KMS-11 (cell line): Measurements from ENCODE around the gene MFF.

Source experiments
- H2AFZ ChIP-seq: fragments of 200-600 bp; sonication (generic); 2 replicates; pipeline ENCODE4 v1.6.1; 2016; ENCODE audit warnings: antibody characterized with exemption, mixed run types, low read depth
- H3K27ac ChIP-seq: fragments of 200-600 bp; sonication (generic); 2 replicates; pipeline ENCODE4 v1.6.1; 2016; ENCODE audit warnings: mild to moderate bottlenecking, mixed run types
- H3K27me3 ChIP-seq: fragments of 200-600 bp; sonication (generic); 2 replicates; pipeline ENCODE4 v1.6.1; 2017; ENCODE audit warnings: mild to moderate bottlenecking, low read depth, mixed run types, moderate library complexity; ENCODE audit not compliant: insufficient read depth
- H3K36me3 ChIP-seq: fragments of 200-600 bp; sonication (generic); 2 replicates; pipeline ENCODE4 v1.6.1; 2017; ENCODE audit warnings: mild to moderate bottlenecking, mixed run types; ENCODE audit not compliant: insufficient read depth
- H3K4me1 ChIP-seq: fragments of 200-600 bp; sonication (generic); 2 replicates; pipeline ENCODE4 v1.6.1; 2016; ENCODE audit warnings: mild to moderate bottlenecking, low read depth, mixed run types; ENCODE audit not compliant: poor library complexity, severe bottlenecking
- H3K4me2 ChIP-seq: fragments of 200-600 bp; sonication (generic); 2 replicates; pipeline ENCODE4 v1.7.0; 2016; ENCODE audit warnings: mild to moderate bottlenecking, mixed run types
- H3K4me3 ChIP-seq: fragments of 200-600 bp; sonication (generic); IDR thresholded peaks from 2 replicates; pipeline ENCODE4 v1.6.1; 2017; ENCODE audit warnings: low read depth, low read length, mixed read lengths; ENCODE audit not compliant: insufficient read depth
- H3K79me2 ChIP-seq: fragments of 200-600 bp; sonication (generic); 2 replicates; pipeline ENCODE4 v1.6.1; 2016; ENCODE audit warnings: low read depth, mixed run types; ENCODE audit not compliant: insufficient read depth
- H3K9ac ChIP-seq: fragments of 200-600 bp; sonication (generic); 2 replicates; pipeline ENCODE4 v1.6.1; 2016; ENCODE audit warnings: mild to moderate bottlenecking, mixed run types
- H4K20me1 ChIP-seq: fragments of 200-600 bp; sonication (generic); 2 replicates; pipeline ENCODE4 v1.6.1; 2016; ENCODE audit warnings: mild to moderate bottlenecking, mixed run types; ENCODE audit not compliant: insufficient read depth
- TF ChIP-seq, protein P1 (sequence below): fragments of 200-600 bp; sonication (generic); conservative IDR thresholded peaks from 2 replicates; pipeline ENCODE4 v1.6.1; 2017; ENCODE audit warnings: low read depth, mild to moderate bottlenecking, antibody characterized with exemption, low read length, moderate library complexity, mixed read lengths

MFF gene

DNA sequence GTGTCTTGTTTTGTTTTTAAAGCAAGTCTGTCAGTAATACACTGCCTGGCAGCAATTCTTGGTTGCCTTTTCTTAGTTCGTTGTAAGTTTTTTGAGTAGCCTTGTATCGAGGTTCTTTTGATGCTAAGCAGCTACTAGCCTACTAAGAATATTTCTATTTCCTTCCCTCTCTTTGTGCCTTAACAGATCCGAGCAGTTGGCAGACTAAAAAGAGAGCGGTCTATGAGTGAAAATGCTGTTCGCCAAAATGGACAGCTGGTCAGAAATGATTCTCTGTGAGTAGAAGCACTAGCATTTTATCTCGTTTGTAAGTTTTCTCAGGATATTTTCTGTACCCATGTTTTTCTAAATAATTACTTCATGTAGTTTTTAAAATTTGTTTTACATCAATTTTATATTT lies 15.1 kb downstream of the MFF start:
- H2AFZ ChIP-seq = no peak overlapping the region
- TF ChIP-seq, protein P1, sequence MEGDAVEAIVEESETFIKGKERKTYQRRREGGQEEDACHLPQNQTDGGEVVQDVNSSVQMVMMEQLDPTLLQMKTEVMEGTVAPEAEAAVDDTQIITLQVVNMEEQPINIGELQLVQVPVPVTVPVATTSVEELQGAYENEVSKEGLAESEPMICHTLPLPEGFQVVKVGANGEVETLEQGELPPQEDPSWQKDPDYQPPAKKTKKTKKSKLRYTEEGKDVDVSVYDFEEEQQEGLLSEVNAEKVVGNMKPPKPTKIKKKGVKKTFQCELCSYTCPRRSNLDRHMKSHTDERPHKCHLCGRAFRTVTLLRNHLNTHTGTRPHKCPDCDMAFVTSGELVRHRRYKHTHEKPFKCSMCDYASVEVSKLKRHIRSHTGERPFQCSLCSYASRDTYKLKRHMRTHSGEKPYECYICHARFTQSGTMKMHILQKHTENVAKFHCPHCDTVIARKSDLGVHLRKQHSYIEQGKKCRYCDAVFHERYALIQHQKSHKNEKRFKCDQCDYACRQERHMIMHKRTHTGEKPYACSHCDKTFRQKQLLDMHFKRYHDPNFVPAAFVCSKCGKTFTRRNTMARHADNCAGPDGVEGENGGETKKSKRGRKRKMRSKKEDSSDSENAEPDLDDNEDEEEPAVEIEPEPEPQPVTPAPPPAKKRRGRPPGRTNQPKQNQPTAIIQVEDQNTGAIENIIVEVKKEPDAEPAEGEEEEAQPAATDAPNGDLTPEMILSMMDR = no peak
- H3K9ac ChIP-seq = no peak overlapping the region
- H3K36me3 ChIP-seq = no peaks in the 10 kb centered on the region
- no peaks in the 10 kb centered on the region for H4K20me1 ChIP-seq
- H3K4me1 ChIP-seq = no peaks in the 10 kb centered on the region
- no peaks in the 10 kb centered on the region for H3K27me3 ChIP-seq
- H3K4me2 ChIP-seq = no peak overlapping the region
- no peaks in the 10 kb centered on the region for H3K79me2 ChIP-seq
- H3K27ac ChIP-seq = no peak overlapping the region
- no peak overlapping the region for H3K4me3 ChIP-seq

DNA sequence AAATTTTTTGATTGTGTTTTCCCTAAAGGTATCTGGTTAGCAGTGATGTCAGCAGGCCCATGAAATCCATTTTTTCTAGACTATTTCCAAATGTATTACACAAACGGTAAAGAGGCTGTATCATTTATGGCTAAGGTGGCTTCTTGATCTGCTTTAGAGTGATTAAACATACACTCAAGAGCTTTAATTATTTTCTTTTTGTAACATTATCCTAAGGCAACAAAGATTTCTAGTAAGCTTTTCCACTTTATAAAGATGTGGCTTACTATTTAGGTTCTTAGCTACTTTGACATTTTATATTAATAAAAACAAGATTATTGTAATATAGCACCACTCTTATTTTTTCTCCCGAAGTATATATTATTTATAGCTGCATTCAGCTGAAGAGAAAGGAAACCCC lies 16.5 kb downstream of the MFF start:
- no peaks in the 10 kb centered on the region for H3K4me1 ChIP-seq
- no peaks in the 10 kb centered on the region for H3K27me3 ChIP-seq
- no peak overlapping the region for H3K4me3 ChIP-seq
- no peaks in the 10 kb centered on the region for H3K36me3 ChIP-seq
- H3K27ac ChIP-seq = no peak overlapping the region
- H4K20me1 ChIP-seq = no peaks in the 10 kb centered on the region
- TF ChIP-seq, protein P1 = no peak
- no peaks in the 10 kb centered on the region for H3K79me2 ChIP-seq
- H3K9ac ChIP-seq = no peak overlapping the region
- H2AFZ ChIP-seq = no peak overlapping the region
- H3K4me2 ChIP-seq = no peak overlapping the region

DNA sequence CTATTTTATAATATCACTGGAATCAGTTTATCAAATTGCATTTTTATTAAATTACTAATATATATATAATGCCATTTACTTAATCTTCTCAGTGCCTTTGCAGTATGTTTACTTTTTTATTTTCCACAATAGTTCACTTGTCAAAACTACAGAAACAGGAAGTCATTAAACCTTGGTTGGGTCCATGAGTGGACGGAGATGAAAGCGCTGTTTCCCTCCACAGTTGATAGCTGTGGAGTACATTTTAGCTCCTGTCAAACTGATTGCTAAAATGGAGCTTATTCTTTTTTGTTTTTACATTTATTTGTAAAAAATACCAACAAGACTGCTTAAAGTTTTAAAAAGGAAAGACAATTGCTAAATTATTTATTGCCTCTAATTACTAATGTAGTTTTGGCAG lies 19.2 kb downstream of the MFF start:
- Histone ChIP-seq H3K27ac (no peak overlapping the region), H3K36me3 (no peaks in the 10 kb centered on the region), H3K27me3 (no peaks in the 10 kb centered on the region), H3K4me3 (no peak overlapping the region), H2AFZ (no peak overlapping the region), H4K20me1 (no peaks in the 10 kb centered on the region), H3K4me1 (no peaks in the 10 kb centered on the region), H3K79me2 (no peaks in the 10 kb centered on the region), H3K9ac (no peak overlapping the region), H3K4me2 (no peak overlapping the region)
- TF ChIP-seq, protein P1 = no peak

DNA sequence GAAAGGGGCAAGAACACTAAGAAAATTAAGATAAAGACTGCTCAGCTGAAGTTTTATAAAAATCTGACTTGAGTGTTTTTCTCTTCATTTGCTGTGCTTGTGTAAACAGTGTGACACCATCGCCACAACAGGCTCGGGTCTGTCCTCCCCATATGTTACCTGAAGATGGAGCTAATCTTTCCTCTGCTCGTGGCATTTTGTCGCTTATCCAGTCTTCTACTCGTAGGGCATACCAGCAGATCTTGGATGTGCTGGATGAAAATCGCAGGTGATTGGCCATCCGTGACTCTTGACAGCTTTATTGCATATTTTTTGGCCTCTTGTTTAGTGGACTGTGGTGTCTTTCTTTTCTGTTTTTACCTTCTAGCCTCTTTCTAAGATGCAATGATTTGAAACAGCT lies 22.1 kb downstream of the MFF start:
- TF ChIP-seq, protein P1 = no peak
- Histone ChIP-seq H3K27me3 (no peaks in the 10 kb centered on the region), H3K27ac (no peak overlapping the region), H2AFZ (no peak overlapping the region), H3K4me2 (no peak overlapping the region), H3K79me2 (no peaks in the 10 kb centered on the region), H4K20me1 (no peaks in the 10 kb centered on the region), H3K36me3 (no peaks in the 10 kb centered on the region), H3K4me1 (no peaks in the 10 kb centered on the region), H3K4me3 (no peak overlapping the region), H3K9ac (no peak overlapping the region)

DNA sequence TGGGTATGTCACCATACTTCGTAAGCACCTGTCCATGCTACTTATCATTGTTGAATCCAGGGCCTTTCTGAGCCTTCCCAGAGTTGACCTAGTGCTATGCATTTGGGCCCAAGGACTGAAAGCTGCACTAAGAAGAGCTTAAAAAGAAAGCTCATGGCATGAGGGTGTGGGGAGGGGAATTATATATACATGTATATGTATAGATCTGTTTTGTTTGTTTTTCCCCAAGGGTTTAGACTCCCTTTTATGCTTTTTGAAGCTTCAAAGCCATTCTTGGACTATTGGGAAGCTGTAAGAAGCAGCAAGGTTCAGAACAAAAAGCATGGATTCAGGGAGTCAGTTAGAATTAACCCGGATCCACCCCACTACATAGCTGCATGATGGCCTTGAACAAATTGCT lies 23.3 kb downstream of the MFF start:
- no peaks in the 10 kb centered on the region for H3K27me3 ChIP-seq
- H2AFZ ChIP-seq = no peak overlapping the region
- no peak overlapping the region for H3K9ac ChIP-seq
- H3K36me3 ChIP-seq = no peaks in the 10 kb centered on the region
- no peak overlapping the region for H3K27ac ChIP-seq
- no peaks in the 10 kb centered on the region for H4K20me1 ChIP-seq
- TF ChIP-seq, protein P1 = no peak
- H3K4me2 ChIP-seq = no peak overlapping the region
- no peak overlapping the region for H3K4me3 ChIP-seq
- no peaks in the 10 kb centered on the region for H3K4me1 ChIP-seq
- no peaks in the 10 kb centered on the region for H3K79me2 ChIP-seq
